NB4 (cell line): ENCODE data around the gene DNAJC30.

Experiments used
- CTCF ChIP-seq: IDR thresholded peaks from one replicate; pipeline ENCODE4 v1.5.1; 2012; ENCODE audit warnings: low read depth, low read length
- MAX ChIP-seq: IDR thresholded peaks from 2 replicates; pipeline ENCODE4 v1.6.1; 2011; ENCODE audit warnings: low read depth, low read length
- MYC ChIP-seq: IDR thresholded peaks from 2 replicates; pipeline ENCODE4 v1.6.1; 2011; ENCODE audit warnings: low read depth, low read length
- POLR2A ChIP-seq: IDR thresholded peaks from 2 replicates; pipeline ENCODE4 v1.6.1; 2011; ENCODE audit warnings: mild to moderate bottlenecking; ENCODE audit not compliant: insufficient read length; ENCODE audit errors: extremely low read depth

- no peak for TF ChIP-seq CTCF
- no peak for TF ChIP-seq POLR2A
- TF ChIP-seq MAX = no peak
- TF ChIP-seq MYC = no peak
Observed at GRCh38 chr7:73668886-73669230, 14.4 kb downstream of the DNAJC30 start.
